ENCODE results near the gene RBKS. TPM values are rescaled to one million over a fixed set of nuclear protein-coding genes. Genes with fewer than 3 reads are reported as not detected.

The RBKS gene
- total and polyA plus RNA-seq, 2 of the 13 experiments (the other 11 are each of a cell fraction or from before 2014, with no cell fraction given): 7.7 to 8.3 TPM

DNA sequence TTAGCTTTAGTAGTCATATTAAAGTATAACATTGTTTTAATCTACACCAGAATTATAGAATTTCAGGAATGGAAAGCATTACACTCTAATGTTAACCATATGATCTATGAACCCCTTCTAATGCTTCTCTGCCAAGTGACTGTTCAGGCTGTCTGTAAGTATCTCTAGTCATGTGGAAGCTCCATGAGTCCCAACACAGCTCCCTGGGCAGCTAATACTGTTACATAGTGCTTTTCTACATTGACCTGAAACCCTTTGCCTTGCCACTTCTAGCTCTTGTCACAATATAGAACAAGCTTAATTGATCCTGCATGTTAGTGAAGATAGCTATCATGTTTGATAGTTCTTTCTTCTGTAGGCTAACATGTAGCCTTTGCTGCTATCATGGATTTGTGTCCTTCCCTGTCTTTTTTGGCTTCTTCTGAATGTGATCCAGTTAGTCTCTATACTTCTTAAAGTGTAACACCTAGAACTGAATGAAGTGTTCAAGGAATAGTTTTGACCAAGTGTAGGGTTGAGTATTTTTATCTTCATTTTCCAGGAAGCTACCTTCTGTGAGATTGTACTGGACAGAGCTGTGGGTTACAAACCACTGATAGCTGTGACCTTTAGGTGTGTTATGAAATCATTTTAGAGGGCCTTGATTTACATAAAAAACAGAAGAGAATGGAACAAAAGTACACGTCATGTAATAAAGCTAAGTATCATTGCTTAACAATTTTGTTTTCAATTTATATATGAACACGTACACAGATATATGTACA, 24.0 kb upstream of the RBKS start:
- CTCF ChIA-PET (ENCODE audit: low intra/inter-chr PET ratio, low total read pairs): no interaction called here
- Histone ChIP-seq H4K20me1 (ENCODE audit: insufficient read depth, low read length) (no peaks in the 10 kb centered on the region), H3K79me2 (ENCODE audit: insufficient read depth, low read length) (no peaks in the 10 kb centered on the region), H3K9me3 (ENCODE audit: low read length) (no peaks in the 10 kb centered on the region), H3K4me2 (ENCODE audit: low read depth, low read length) (no peak overlapping the region), H3K27ac (ENCODE audit: extremely low read length, insufficient read depth, low read length) (no peak overlapping the region), H3K4me1 (ENCODE audit: insufficient read depth, low read length) (peaks cover 36% of the 10 kb centered on the region), H2AFZ (ENCODE audit: low read length) (no peak overlapping the region), H3K4me3 (replicated peaks in 1 of 3; ENCODE audit: insufficient read depth in 1 of 3, low read depth in 2 of 3, low read length in 3 of 3) (no peak overlapping the region), H3K27me3 (ENCODE audit: control insufficient read depth in 1 of 2, insufficient read depth in 2 of 2, low read length in 2 of 2) (no peaks in the 10 kb centered on the region), H3K36me3 (replicated peaks in 1 of 2; ENCODE audit: control insufficient read depth in 1 of 2, insufficient read depth in 2 of 2, low read length in 2 of 2) (no peaks in the 10 kb centered on the region; a peak in 1 of 5 replicates), H3K9ac (ENCODE audit: insufficient read depth, low read depth, low read length) (no peak overlapping the region)
- intact Hi-C loops (cut with micrococcal nuclease; ENCODE audit: unreplicated experiment) (no loop called here), in situ Hi-C loops (cut with HindIII; ENCODE audit: extremely low pct_ligation_motif_present, low pct_unique_long_range_greater_than_20kb) (no loop called here)
- BruUV-seq (replicated peaks): no TSS peak
- FAIRE-seq (no peak), DNase-seq (ENCODE audit: low spot score) (peak; percentile 9), ATAC-seq (no peak)
- TF ChIP-seq NCOA2 (CRISPR knock-in tag; IDR thresholded peaks at IDR 0.05) (0 out of 2 replicates have a peak, but pooled peaks have one; percentile 9), TCF7L2 (IDR thresholded peaks at IDR 0.05; ENCODE audit: low read depth, low read length) (no peak)
- TF ChIP-seq, protein P1, sequence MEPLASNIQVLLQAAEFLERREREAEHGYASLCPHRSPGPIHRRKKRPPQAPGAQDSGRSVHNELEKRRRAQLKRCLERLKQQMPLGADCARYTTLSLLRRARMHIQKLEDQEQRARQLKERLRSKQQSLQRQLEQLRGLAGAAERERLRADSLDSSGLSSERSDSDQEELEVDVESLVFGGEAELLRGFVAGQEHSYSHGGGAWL (CRISPR knock-in tag; IDR thresholded peaks at IDR 0.05): no peak
- POLR2A ChIA-PET: no interaction called here
- WGBS (ENCODE audit: low lambda C conversion rate): 93% methylated on average over 2 of the region's 2 CpGs

DNA sequence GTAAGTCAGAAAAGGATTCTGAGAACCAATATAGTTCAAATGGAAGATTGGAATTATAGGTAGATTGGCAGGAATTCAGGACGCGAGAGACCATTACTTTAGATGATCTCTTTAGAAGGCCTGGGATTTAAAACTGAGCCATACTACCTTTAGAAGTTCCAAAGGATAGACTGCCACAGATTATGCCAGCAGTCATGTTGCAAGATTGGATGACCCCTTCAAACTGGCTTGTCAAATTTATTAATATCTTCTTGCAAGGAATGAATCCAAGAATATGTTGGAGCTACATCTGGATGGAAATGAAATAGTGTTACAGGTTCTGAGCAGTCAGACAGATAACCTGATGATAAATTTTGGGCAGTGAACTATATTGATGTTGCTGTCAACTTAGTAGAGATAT, 22.3 kb upstream of the RBKS start:
- H3K9ac ChIP-seq (ENCODE audit: insufficient read depth, low read depth, low read length): no peak overlapping the region
- TF ChIP-seq, protein P2, sequence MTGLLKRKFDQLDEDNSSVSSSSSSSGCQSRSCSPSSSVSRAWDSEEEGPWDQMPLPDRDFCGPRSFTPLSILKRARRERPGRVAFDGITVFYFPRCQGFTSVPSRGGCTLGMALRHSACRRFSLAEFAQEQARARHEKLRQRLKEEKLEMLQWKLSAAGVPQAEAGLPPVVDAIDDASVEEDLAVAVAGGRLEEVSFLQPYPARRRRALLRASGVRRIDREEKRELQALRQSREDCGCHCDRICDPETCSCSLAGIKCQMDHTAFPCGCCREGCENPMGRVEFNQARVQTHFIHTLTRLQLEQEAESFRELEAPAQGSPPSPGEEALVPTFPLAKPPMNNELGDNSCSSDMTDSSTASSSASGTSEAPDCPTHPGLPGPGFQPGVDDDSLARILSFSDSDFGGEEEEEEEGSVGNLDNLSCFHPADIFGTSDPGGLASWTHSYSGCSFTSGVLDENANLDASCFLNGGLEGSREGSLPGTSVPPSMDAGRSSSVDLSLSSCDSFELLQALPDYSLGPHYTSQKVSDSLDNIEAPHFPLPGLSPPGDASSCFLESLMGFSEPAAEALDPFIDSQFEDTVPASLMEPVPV (CRISPR knock-in tag; IDR thresholded peaks at IDR 0.05): no peak
- TF ChIP-seq TOPORS (CRISPR knock-in tag; IDR thresholded peaks at IDR 0.05) (no peak), ZNF256 (CRISPR knock-in tag; conservative IDR thresholded peaks at IDR 0.05) (no peak), HCFC1 (IDR thresholded peaks at IDR 0.05; ENCODE audit: low read depth, low read length) (no peak), ZZZ3 (CRISPR knock-in tag; IDR thresholded peaks at IDR 0.05; ENCODE audit: borderline replicate concordance) (no peak)
- TF ChIP-seq, protein P3, sequence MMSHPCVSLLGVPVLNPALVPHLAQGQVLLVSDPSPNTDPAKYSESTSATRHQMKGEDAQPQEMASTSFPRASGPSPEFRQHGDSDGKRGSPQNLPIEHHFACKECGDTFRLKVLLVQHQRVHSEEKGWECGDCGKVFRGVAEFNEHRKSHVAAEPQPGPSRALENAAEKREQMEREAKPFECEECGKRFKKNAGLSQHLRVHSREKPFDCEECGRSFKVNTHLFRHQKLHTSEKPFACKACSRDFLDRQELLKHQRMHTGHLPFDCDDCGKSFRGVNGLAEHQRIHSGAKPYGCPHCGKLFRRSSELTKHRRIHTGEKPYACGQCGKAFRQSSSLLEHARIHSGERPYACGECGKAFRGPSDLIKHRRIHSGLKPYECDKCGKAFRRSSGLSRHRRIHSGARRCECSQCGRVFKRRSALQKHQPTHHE (CRISPR knock-in tag; IDR thresholded peaks at IDR 0.05; ENCODE audit: borderline replicate concordance): no peak
- no peaks in the 10 kb centered on the region for H4K20me1 ChIP-seq (ENCODE audit: insufficient read depth, low read length)
- no TSS peak for BruUV-seq (replicated peaks)
- in situ Hi-C loops (cut with HindIII; ENCODE audit: extremely low pct_ligation_motif_present, low pct_unique_long_range_greater_than_20kb) (no loop called here), intact Hi-C loops (cut with micrococcal nuclease; ENCODE audit: unreplicated experiment) (no loop called here)
- no peak for ATAC-seq
- no peak for DNase-seq (ENCODE audit: low spot score)
- no peak overlapping the region for H3K4me2 ChIP-seq (ENCODE audit: low read depth, low read length)
- 99% methylated on average over 2 of the region's 2 CpGs for WGBS (ENCODE audit: low lambda C conversion rate)
- H3K4me3 ChIP-seq (replicated peaks in 1 of 3; ENCODE audit: insufficient read depth in 1 of 3, low read depth in 2 of 3, low read length in 3 of 3): no peak overlapping the region
- ChIA-PET POLR2A (no interaction called here), CTCF (ENCODE audit: low intra/inter-chr PET ratio, low total read pairs) (no interaction called here)
- no peak for FAIRE-seq
- H3K9me3 ChIP-seq (ENCODE audit: low read length): no peaks in the 10 kb centered on the region
- no peaks in the 10 kb centered on the region; a peak in 2 of 5 replicates for H3K36me3 ChIP-seq (replicated peaks in 1 of 2; ENCODE audit: control insufficient read depth in 1 of 2, insufficient read depth in 2 of 2, low read length in 2 of 2)
- H3K79me2 ChIP-seq (ENCODE audit: insufficient read depth, low read length): peaks cover 3% of the 10 kb centered on the region
- H2AFZ ChIP-seq (ENCODE audit: low read length): no peak overlapping the region
- peaks cover 36% of the 10 kb centered on the region for H3K4me1 ChIP-seq (ENCODE audit: insufficient read depth, low read length)
- no peak overlapping the region for H3K27ac ChIP-seq (ENCODE audit: extremely low read length, insufficient read depth, low read length)
- no peaks in the 10 kb centered on the region for H3K27me3 ChIP-seq (ENCODE audit: control insufficient read depth in 1 of 2, insufficient read depth in 2 of 2, low read length in 2 of 2)

Measured in HepG2 (cell line).